OCI-LY7 (cell line): Measurements from ENCODE around the gene GOLGA7B. TPM values are rescaled to one million over a fixed set of nuclear protein-coding genes. Genes with fewer than 3 reads are reported as not detected.

Experiments used
- BruUV-seq: library from RNA; stranded (reverse); fragments of 400-500 nt; replicated peaks from 2 replicates; lab custom pipeline; 2021; lab: Mats Ljungman, UMichigan
- CTCF ChIA-PET: fragments of 300-600 bp; sonication (Branson Sonifier 250); formaldehyde crosslinking; loops from one replicate; lab custom pipeline; 2022; ENCODE audit warnings: antibody characterized with exemption; ENCODE audit not compliant: unreplicated experiment; lab: Charles Lee
- POLR2A ChIA-PET: fragments of 300-600 bp; sonication (Branson Sonifier 250); formaldehyde crosslinking; loops from one replicate; lab custom pipeline; 2022; ENCODE audit warnings: antibody characterized with exemption; lab: Charles Lee
- DNase-seq: peaks from one replicate; pipeline ENCODE4 v3.0.0-alpha.2; 2015; ENCODE audit warnings: low spot score
- H2AFZ ChIP-seq: fragments of 200-600 bp; sonication (generic), shearing (Covaris generic); 2 replicates; pipeline ENCODE4 v1.6.1; 2014; ENCODE audit warnings: mild to moderate bottlenecking, antibody characterized with exemption, low read length, moderate library complexity
- H3K27ac ChIP-seq: fragments of 200-600 bp; sonication (generic); 2 replicates; pipeline ENCODE4 v1.5.1; 2014; ENCODE audit warnings: mixed run types, low read depth, mild to moderate bottlenecking, moderate library complexity, low read length, inconsistent platforms; ENCODE audit not compliant: poor library complexity, severe bottlenecking
- H3K36me3 ChIP-seq: fragments of 200-600 bp; sonication (generic); 2 replicates; pipeline ENCODE4 v1.6.1; 2014; ENCODE audit warnings: mild to moderate bottlenecking, antibody characterized with exemption, low read length, moderate library complexity, mixed read lengths; ENCODE audit not compliant: insufficient read depth
- H3K4me1 ChIP-seq: fragments of 200-600 bp; sonication (generic); 2 replicates; pipeline ENCODE4 v1.5.1; 2014; ENCODE audit warnings: mild to moderate bottlenecking, low read length; ENCODE audit not compliant: insufficient read depth, poor library complexity, severe bottlenecking
- H3K4me2 ChIP-seq: fragments of 200-600 bp; sonication (generic); 2 replicates; pipeline ENCODE4 v1.6.1; 2014; ENCODE audit warnings: mild to moderate bottlenecking, low read length
- H3K4me3 ChIP-seq: fragments of 200-600 bp; sonication (generic); 2 replicates; pipeline ENCODE4 v1.5.1; 2014; ENCODE audit warnings: mild to moderate bottlenecking, low read depth, low read length; ENCODE audit not compliant: poor library complexity, severe bottlenecking
- H3K79me2 ChIP-seq: fragments of 200-600 bp; sonication (generic); 2 replicates; pipeline ENCODE4 v1.6.1; 2016; ENCODE audit warnings: low read depth, mild to moderate bottlenecking, low read length, moderate library complexity, mixed read lengths; ENCODE audit not compliant: insufficient read depth
- H3K9me2 ChIP-seq: fragments of 200-600 bp; sonication (generic); 2 replicates; pipeline ENCODE4 v1.6.1; 2016; ENCODE audit warnings: mild to moderate bottlenecking, low read length, mixed read lengths; ENCODE audit not compliant: insufficient read depth
- H3K9me3 ChIP-seq: fragments of 200-600 bp; sonication (generic); 2 replicates; pipeline ENCODE4 v1.6.1; 2014; ENCODE audit warnings: mild to moderate bottlenecking, mixed run types, low read length, mixed read lengths
- H4K20me1 ChIP-seq: fragments of 200-600 bp; sonication (generic); 2 replicates; pipeline ENCODE4 v1.6.1; 2014; ENCODE audit warnings: mild to moderate bottlenecking, antibody characterized with exemption, low read length, moderate library complexity, mixed read lengths; ENCODE audit not compliant: insufficient read depth
- EZH2phosphoT487 ChIP-seq: fragments of 200-600 bp; sonication (generic); IDR thresholded peaks from 2 replicates; pipeline ENCODE4 v1.6.1; 2018; ENCODE audit warnings: low read depth, borderline replicate concordance, mild to moderate bottlenecking, mixed run types, antibody characterized with exemption, low read length, moderate library complexity, mixed read lengths
- intact Hi-C: fragments of 100-400 bp; cut with micrococcal nuclease; formaldehyde crosslinking; loops from one replicate; pipeline ENCODE4 v1.10.0; 2022; ENCODE audit not compliant: unreplicated experiment
- total RNA-seq, 2 experiments: library from RNA; depleted of rRNA in 1 of 2; stranded (reverse); fragments of >200 nt in 1 of 2; shearing (Covaris generic) in 1 of 2; gene quantifications; 2 replicates each; pipeline ENCODE4 v1.2.3, GENCODE V29; 2014 to 2022
- TF ChIP-seq, protein P1 (sequence below): fragments of 200-600 bp; sonication (generic); conservative IDR thresholded peaks from 2 replicates; pipeline ENCODE4 v1.5.1; 2014; ENCODE audit warnings: mild to moderate bottlenecking, antibody characterized with exemption, low read length, moderate library complexity, mixed read lengths

The GOLGA7B gene
- total RNA-seq, 2 experiments from 2014 or later: 0.08 to 0.09 TPM

GRCh38 chr10:97813311-97813710 is 36.3 kb upstream of the GOLGA7B start:
- DNase-seq: no peak
- Histone ChIP-seq H2AFZ (no peak overlapping the region), H3K4me2 (no peak overlapping the region), H3K27ac (no peak overlapping the region), H3K9me2 (no peaks in the 10 kb centered on the region), H3K4me1 (no peaks in the 10 kb centered on the region), H3K4me3 (no peak overlapping the region), H3K79me2 (no peaks in the 10 kb centered on the region), H3K9me3 (no peaks in the 10 kb centered on the region), H4K20me1 (no peaks in the 10 kb centered on the region), H3K36me3 (no peaks in the 10 kb centered on the region)
- BruUV-seq: no TSS peak
- CTCF ChIA-PET: no interaction called here
- POLR2A ChIA-PET: no interaction called here
- intact Hi-C loops: no loop called here
- no peak for TF ChIP-seq EZH2phosphoT487
- TF ChIP-seq, protein P1, sequence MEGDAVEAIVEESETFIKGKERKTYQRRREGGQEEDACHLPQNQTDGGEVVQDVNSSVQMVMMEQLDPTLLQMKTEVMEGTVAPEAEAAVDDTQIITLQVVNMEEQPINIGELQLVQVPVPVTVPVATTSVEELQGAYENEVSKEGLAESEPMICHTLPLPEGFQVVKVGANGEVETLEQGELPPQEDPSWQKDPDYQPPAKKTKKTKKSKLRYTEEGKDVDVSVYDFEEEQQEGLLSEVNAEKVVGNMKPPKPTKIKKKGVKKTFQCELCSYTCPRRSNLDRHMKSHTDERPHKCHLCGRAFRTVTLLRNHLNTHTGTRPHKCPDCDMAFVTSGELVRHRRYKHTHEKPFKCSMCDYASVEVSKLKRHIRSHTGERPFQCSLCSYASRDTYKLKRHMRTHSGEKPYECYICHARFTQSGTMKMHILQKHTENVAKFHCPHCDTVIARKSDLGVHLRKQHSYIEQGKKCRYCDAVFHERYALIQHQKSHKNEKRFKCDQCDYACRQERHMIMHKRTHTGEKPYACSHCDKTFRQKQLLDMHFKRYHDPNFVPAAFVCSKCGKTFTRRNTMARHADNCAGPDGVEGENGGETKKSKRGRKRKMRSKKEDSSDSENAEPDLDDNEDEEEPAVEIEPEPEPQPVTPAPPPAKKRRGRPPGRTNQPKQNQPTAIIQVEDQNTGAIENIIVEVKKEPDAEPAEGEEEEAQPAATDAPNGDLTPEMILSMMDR: no peak

- no peaks in the 10 kb centered on the region for H4K20me1 ChIP-seq
- H3K9me2 ChIP-seq: no peaks in the 10 kb centered on the region
- ChIA-PET POLR2A (no interaction called here), CTCF (interaction anchor here (0.6 kb wide), 1 partner anchor 418 kb away, joined by 5 read pairs; no protein-coding TSS in a partner anchor)
- H3K4me1 ChIP-seq: no peaks in the 10 kb centered on the region
- no peak overlapping the region for H2AFZ ChIP-seq
- H3K4me3 ChIP-seq: no peak overlapping the region
- H3K9me3 ChIP-seq: no peaks in the 10 kb centered on the region
- H3K36me3 ChIP-seq: no peaks in the 10 kb centered on the region
- BruUV-seq: no TSS peak
- no peak overlapping the region for H3K27ac ChIP-seq
- no peak overlapping the region for H3K4me2 ChIP-seq
- intact Hi-C loops: no loop called here
- H3K79me2 ChIP-seq: no peaks in the 10 kb centered on the region
- DNase-seq: no peak
- TF ChIP-seq EZH2phosphoT487: no peak
- TF ChIP-seq, protein P1: no peak
Observed at GRCh38 chr10:97814996-97815395, 34.6 kb upstream of the GOLGA7B start.

DNA sequence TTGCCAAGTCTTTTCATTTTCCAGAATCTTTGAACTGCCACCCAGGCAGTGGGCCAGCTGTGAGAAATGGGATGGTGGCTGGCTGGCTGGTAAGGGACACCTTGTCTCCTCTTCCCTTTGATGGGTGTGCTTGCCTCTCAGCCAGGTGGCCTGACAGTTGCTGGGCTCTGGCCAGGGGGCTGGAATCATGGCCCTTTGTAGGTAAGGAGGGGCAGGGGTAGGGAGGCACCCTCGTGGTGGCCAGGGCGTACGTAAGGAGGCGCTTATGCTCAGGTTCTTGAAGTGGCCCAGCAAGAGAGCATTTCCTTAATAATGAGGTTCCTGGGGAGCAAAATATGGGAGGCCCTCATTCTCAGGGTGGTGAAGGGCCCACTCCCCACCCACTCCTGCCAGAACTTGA is 33.0 kb upstream of the GOLGA7B start:
- no peak overlapping the region for H3K4me3 ChIP-seq
- H3K36me3 ChIP-seq: no peaks in the 10 kb centered on the region
- DNase-seq: no peak
- CTCF ChIA-PET: no interaction called here
- H3K9me3 ChIP-seq: no peaks in the 10 kb centered on the region
- H4K20me1 ChIP-seq: no peaks in the 10 kb centered on the region
- intact Hi-C loops: no loop called here
- no peak overlapping the region for H3K27ac ChIP-seq
- no peaks in the 10 kb centered on the region for H3K79me2 ChIP-seq
- POLR2A ChIA-PET: no interaction called here
- H3K4me2 ChIP-seq: no peak overlapping the region
- TF ChIP-seq, protein P1: no peak
- TF ChIP-seq EZH2phosphoT487: no peak
- H2AFZ ChIP-seq: no peak overlapping the region
- no peaks in the 10 kb centered on the region for H3K4me1 ChIP-seq
- H3K9me2 ChIP-seq: no peaks in the 10 kb centered on the region
- no TSS peak for BruUV-seq
